KMS-11 (cell line): ENCODE data around the gene GLYR1.

Experiments
- H2AFZ ChIP-seq: fragments of 200-600 bp; sonication (generic); 2 replicates; pipeline ENCODE4 v1.6.1; 2016; ENCODE audit warnings: antibody characterized with exemption, mixed run types, low read depth
- H3K27ac ChIP-seq: fragments of 200-600 bp; sonication (generic); 2 replicates; pipeline ENCODE4 v1.6.1; 2016; ENCODE audit warnings: mild to moderate bottlenecking, mixed run types
- H3K27me3 ChIP-seq: fragments of 200-600 bp; sonication (generic); 2 replicates; pipeline ENCODE4 v1.6.1; 2017; ENCODE audit warnings: mild to moderate bottlenecking, low read depth, mixed run types, moderate library complexity; ENCODE audit not compliant: insufficient read depth
- H3K36me3 ChIP-seq: fragments of 200-600 bp; sonication (generic); 2 replicates; pipeline ENCODE4 v1.6.1; 2017; ENCODE audit warnings: mild to moderate bottlenecking, mixed run types; ENCODE audit not compliant: insufficient read depth
- H3K4me1 ChIP-seq: fragments of 200-600 bp; sonication (generic); 2 replicates; pipeline ENCODE4 v1.6.1; 2016; ENCODE audit warnings: mild to moderate bottlenecking, low read depth, mixed run types; ENCODE audit not compliant: poor library complexity, severe bottlenecking
- H3K4me2 ChIP-seq: fragments of 200-600 bp; sonication (generic); 2 replicates; pipeline ENCODE4 v1.7.0; 2016; ENCODE audit warnings: mild to moderate bottlenecking, mixed run types
- H3K4me3 ChIP-seq: fragments of 200-600 bp; sonication (generic); IDR thresholded peaks from 2 replicates; pipeline ENCODE4 v1.6.1; 2017; ENCODE audit warnings: low read depth, low read length, mixed read lengths; ENCODE audit not compliant: insufficient read depth
- H3K79me2 ChIP-seq: fragments of 200-600 bp; sonication (generic); 2 replicates; pipeline ENCODE4 v1.6.1; 2016; ENCODE audit warnings: low read depth, mixed run types; ENCODE audit not compliant: insufficient read depth
- H3K9ac ChIP-seq: fragments of 200-600 bp; sonication (generic); 2 replicates; pipeline ENCODE4 v1.6.1; 2016; ENCODE audit warnings: mild to moderate bottlenecking, mixed run types
- H4K20me1 ChIP-seq: fragments of 200-600 bp; sonication (generic); 2 replicates; pipeline ENCODE4 v1.6.1; 2016; ENCODE audit warnings: mild to moderate bottlenecking, mixed run types; ENCODE audit not compliant: insufficient read depth
- CTCF ChIP-seq: fragments of 200-600 bp; sonication (generic); conservative IDR thresholded peaks from 2 replicates; pipeline ENCODE4 v1.6.1; 2017; ENCODE audit warnings: low read depth, mild to moderate bottlenecking, antibody characterized with exemption, low read length, moderate library complexity, mixed read lengths

Gene GLYR1

GRCh38 chr16:4795828-4796572 lies 51.1 kb downstream of the GLYR1 start:
- H2AFZ ChIP-seq: no peak overlapping the region
- no peak overlapping the region for H3K9ac ChIP-seq
- no peak overlapping the region for H3K4me3 ChIP-seq
- no peak overlapping the region for H3K27ac ChIP-seq
- no peak overlapping the region for H3K4me2 ChIP-seq
- H3K4me1 ChIP-seq: peaks cover 2% of the 10 kb centered on the region
- no peaks in the 10 kb centered on the region for H3K36me3 ChIP-seq
- H3K79me2 ChIP-seq: no peaks in the 10 kb centered on the region
- no peak for TF ChIP-seq CTCF
- H4K20me1 ChIP-seq: no peaks in the 10 kb centered on the region
- H3K27me3 ChIP-seq: no peaks in the 10 kb centered on the region

- H3K4me2 ChIP-seq: no peak within 1 kb of the TSS
- no peak for TF ChIP-seq CTCF
These were observed 51.8 kb downstream of the GLYR1 start, which contains the start of gene SMIM22 for GRCh38 chr16:4795181-4795827. Gene SMIM22, plus strand, starts transcription at chr16:4795369. Its CDS starts 366 bp downstream, at chr16:4795735.

GRCh38 chr16:4792951-4793513 lies 54.1 kb downstream of the GLYR1 start:
- TF ChIP-seq CTCF: no peak

More at GRCh38 chr16:4795181-4795827, 51.8 kb downstream of the GLYR1 start, which contains the start of gene SMIM22:
- no peak within 1 kb of the TSS for H3K27ac ChIP-seq
- H2AFZ ChIP-seq: no peak within 1 kb of the TSS
- H3K36me3 ChIP-seq: no peaks in the 10 kb centered on the region
- no peaks in the 10 kb centered on the region for H4K20me1 ChIP-seq
- H3K79me2 ChIP-seq: no peaks in the 10 kb centered on the region
- no peaks in the 10 kb centered on the region for H3K27me3 ChIP-seq
- H3K4me1 ChIP-seq: no peaks in the 10 kb centered on the region
- H3K9ac ChIP-seq: no peak within 1 kb of the TSS
- H3K4me3 ChIP-seq: no peak within 1 kb of the TSS

GRCh38 chr16:4790871-4791270 lies 56.2 kb downstream of the GLYR1 start:
- Histone ChIP-seq H3K27ac (no peak overlapping the region), H3K27me3 (no peaks in the 10 kb centered on the region), H3K9ac (no peak overlapping the region), H3K4me3 (no peak overlapping the region), H4K20me1 (no peaks in the 10 kb centered on the region), H3K36me3 (no peaks in the 10 kb centered on the region), H2AFZ (no peak overlapping the region), H3K79me2 (no peaks in the 10 kb centered on the region), H3K4me1 (no peaks in the 10 kb centered on the region), H3K4me2 (no peak overlapping the region)
- TF ChIP-seq CTCF: no peak

More at GRCh38 chr16:4792951-4793513, 54.1 kb downstream of the GLYR1 start:
- no peak overlapping the region for H3K9ac ChIP-seq
- no peaks in the 10 kb centered on the region for H3K27me3 ChIP-seq
- no peak overlapping the region for H2AFZ ChIP-seq
- no peaks in the 10 kb centered on the region for H3K79me2 ChIP-seq
- H3K36me3 ChIP-seq: no peaks in the 10 kb centered on the region
- H3K4me1 ChIP-seq: no peaks in the 10 kb centered on the region
- no peak overlapping the region for H3K27ac ChIP-seq
- H3K4me2 ChIP-seq: no peak overlapping the region
- no peak overlapping the region for H3K4me3 ChIP-seq
- no peaks in the 10 kb centered on the region for H4K20me1 ChIP-seq
